Liver (tissue), 9 donors: ENCODE measurements around the gene GALNT16. TPM values are rescaled to one million over a fixed set of nuclear protein-coding genes. Genes with fewer than 3 reads are reported as not detected.

Experiments
- DNase-seq: peaks from one replicate; pipeline ENCODE4 v3.0.0-alpha.2; 2017; ENCODE audit warnings: low spot score
- H3K27ac ChIP-seq, 2 donors: one replicate each; pipeline ENCODE4 v1.7.0; 2013; ENCODE audit warnings: inconsistent platforms in 2 of 2, low read length in 2 of 2, control low read depth in 1 of 2, low read depth in 1 of 2, mild to moderate bottlenecking in 1 of 2
- H3K27me3 ChIP-seq, 4 donors: one replicate each; pipeline versions ENCODE4 v1.6.1 to v1.7.0; 2013; ENCODE audit warnings: low read length in 3 of 4, inconsistent platforms in 1 of 4, mild to moderate bottlenecking in 1 of 4, moderate library complexity in 1 of 4; ENCODE audit not compliant: control insufficient read depth in 4 of 4, insufficient read depth in 4 of 4
- H3K36me3 ChIP-seq, 4 donors: one replicate each; pipeline versions ENCODE4 v1.6.1 to v1.7.0; 2013; ENCODE audit warnings: low read length in 3 of 4, mild to moderate bottlenecking in 3 of 4, low read depth in 1 of 4, moderate library complexity in 1 of 4; ENCODE audit not compliant: control insufficient read depth in 4 of 4, insufficient read depth in 3 of 4
- H3K4me1 ChIP-seq, 4 donors: one replicate each; pipeline versions ENCODE4 v1.6.1 to v1.7.0; 2013; ENCODE audit warnings: low read length in 3 of 4, mild to moderate bottlenecking in 3 of 4, moderate library complexity in 1 of 4; ENCODE audit not compliant: control insufficient read depth in 4 of 4, insufficient read depth in 4 of 4
- H3K4me3 ChIP-seq, 3 donors: one replicate each; pipeline versions ENCODE4 v1.6.1 to v1.7.0; 2013; ENCODE audit warnings: low read length in 3 of 3, control low read depth in 1 of 3, low read depth in 1 of 3, mild to moderate bottlenecking in 1 of 3
- H3K9ac ChIP-seq, 2 donors: one replicate each; pipeline ENCODE4 v1.7.0; 2013; ENCODE audit warnings: low read length in 2 of 2, mild to moderate bottlenecking in 2 of 2, moderate library complexity in 2 of 2, control low read depth in 1 of 2, low read depth in 1 of 2
- H3K9me3 ChIP-seq, 4 donors: one replicate each; pipeline versions ENCODE4 v1.6.1 to v1.7.0; 2013; ENCODE audit warnings: low read length in 3 of 4; ENCODE audit not compliant: control insufficient read depth in 4 of 4
- EGR1 ChIP-seq, 2 donors: IDR thresholded peaks; 2 replicates each; pipeline ENCODE4 v1.6.1; 2016 to 2018; ENCODE audit warnings: antibody characterized with exemption in 2 of 2, low read depth in 2 of 2
- FOXA1 ChIP-seq: IDR thresholded peaks from 2 replicates; pipeline ENCODE4 v1.6.1; 2016; ENCODE audit warnings: antibody characterized with exemption
- FOXA2 ChIP-seq: IDR thresholded peaks from 2 replicates; pipeline ENCODE4 v1.6.1; 2016; ENCODE audit warnings: antibody characterized with exemption
- HNF4A ChIP-seq, 2 donors: conservative IDR thresholded peaks; 2 replicates each; pipeline ENCODE4 v1.6.1; 2016; ENCODE audit warnings: antibody characterized with exemption in 2 of 2, mild to moderate bottlenecking in 2 of 2
- HNF4G ChIP-seq: IDR thresholded peaks from 2 replicates; pipeline ENCODE4 v1.6.1; 2016; ENCODE audit warnings: antibody characterized with exemption
- JUND ChIP-seq, 2 donors: IDR thresholded peaks; 2 replicates each; pipeline ENCODE4 v1.6.1; 2016; ENCODE audit warnings: antibody characterized with exemption in 2 of 2
- NR2F2 ChIP-seq: IDR thresholded peaks from 2 replicates; pipeline ENCODE4 v1.6.1; 2016; ENCODE audit warnings: antibody characterized with exemption
- RAD21 ChIP-seq, 2 donors: IDR thresholded peaks; 2 replicates each; pipeline ENCODE4 v1.6.1; 2016; ENCODE audit warnings: antibody characterized with exemption in 2 of 2, mild to moderate bottlenecking in 2 of 2
- RXRA ChIP-seq, 2 donors: IDR thresholded peaks; 2 replicates each; pipeline ENCODE4 v1.6.1; 2017 to 2018; ENCODE audit warnings: antibody characterized with exemption in 2 of 2, mild to moderate bottlenecking in 1 of 2
- SP1 ChIP-seq: IDR thresholded peaks from 2 replicates; pipeline ENCODE4 v1.6.1; 2018; ENCODE audit warnings: antibody characterized with exemption, mild to moderate bottlenecking
- TAF1 ChIP-seq: conservative IDR thresholded peaks from 2 replicates; pipeline ENCODE4 v1.6.1; 2016; ENCODE audit warnings: antibody characterized with exemption, mild to moderate bottlenecking
- YY1 ChIP-seq: IDR thresholded peaks from 2 replicates; pipeline ENCODE4 v1.6.1; 2016; ENCODE audit warnings: antibody characterized with exemption, mild to moderate bottlenecking
- WGBS: extraction: QIAGEN DNeasy Blood & Tissue Kit; methylation state at CpG from one replicate; pipeline ENCODE4 v1.1.7; 2013; 5-methylcytosine and 5-hydroxymethylcytosine counted together
- polyA plus RNA-seq, 2 donors: library from polyadenylated mRNA; stranded (reverse) in 1 of 2; unstranded in 1 of 2; fragments of 200-250 nt in 1 of 2; fragments of >200 nt in 1 of 2; fragmentation: Nextera tagmentation in 1 of 2; extraction: Ambion mirVana in 1 of 2; gene quantifications; one replicate each; pipeline versions ENCODE4 v1.2.1 to v1.2.3, GENCODE V29; 2013 to 2015
- total RNA-seq, 2 donors: library from RNA; depleted of rRNA; stranded (reverse); fragments of >200 nt; gene quantifications; one replicate each; pipeline ENCODE4 v1.2.3, GENCODE V29; 2014
- TF ChIP-seq, protein P1 (sequence below): IDR thresholded peaks from 2 replicates; pipeline ENCODE4 v1.6.1; 2016; ENCODE audit warnings: antibody characterized with exemption, mild to moderate bottlenecking
- TF ChIP-seq, protein P2 (sequence below): IDR thresholded peaks from 2 replicates; pipeline ENCODE4 v1.6.1; 2016; ENCODE audit warnings: antibody characterized with exemption
- TF ChIP-seq, protein P3 (sequence below): IDR thresholded peaks from 2 replicates; pipeline ENCODE4 v1.6.1; 2016; ENCODE audit warnings: antibody characterized with exemption
- TF ChIP-seq, protein P4 (sequence below): fragments of 150-350 bp; IDR thresholded peaks from 2 replicates; pipeline ENCODE4 v1.5.1; 2017; ENCODE audit warnings: improper control_type of control experiment, low read depth, low read length; ENCODE audit not compliant: missing input control
- donor health status: healthy.
- donor health status: healthy.
- donor health status: healthy.
- donor health status: healthy.
- donor health status: healthy.

Gene GALNT16
- total and polyA plus RNA-seq, 4 donors = 0.25 to 1.2 (median 0.71) TPM

- TF ChIP-seq, protein P1, sequence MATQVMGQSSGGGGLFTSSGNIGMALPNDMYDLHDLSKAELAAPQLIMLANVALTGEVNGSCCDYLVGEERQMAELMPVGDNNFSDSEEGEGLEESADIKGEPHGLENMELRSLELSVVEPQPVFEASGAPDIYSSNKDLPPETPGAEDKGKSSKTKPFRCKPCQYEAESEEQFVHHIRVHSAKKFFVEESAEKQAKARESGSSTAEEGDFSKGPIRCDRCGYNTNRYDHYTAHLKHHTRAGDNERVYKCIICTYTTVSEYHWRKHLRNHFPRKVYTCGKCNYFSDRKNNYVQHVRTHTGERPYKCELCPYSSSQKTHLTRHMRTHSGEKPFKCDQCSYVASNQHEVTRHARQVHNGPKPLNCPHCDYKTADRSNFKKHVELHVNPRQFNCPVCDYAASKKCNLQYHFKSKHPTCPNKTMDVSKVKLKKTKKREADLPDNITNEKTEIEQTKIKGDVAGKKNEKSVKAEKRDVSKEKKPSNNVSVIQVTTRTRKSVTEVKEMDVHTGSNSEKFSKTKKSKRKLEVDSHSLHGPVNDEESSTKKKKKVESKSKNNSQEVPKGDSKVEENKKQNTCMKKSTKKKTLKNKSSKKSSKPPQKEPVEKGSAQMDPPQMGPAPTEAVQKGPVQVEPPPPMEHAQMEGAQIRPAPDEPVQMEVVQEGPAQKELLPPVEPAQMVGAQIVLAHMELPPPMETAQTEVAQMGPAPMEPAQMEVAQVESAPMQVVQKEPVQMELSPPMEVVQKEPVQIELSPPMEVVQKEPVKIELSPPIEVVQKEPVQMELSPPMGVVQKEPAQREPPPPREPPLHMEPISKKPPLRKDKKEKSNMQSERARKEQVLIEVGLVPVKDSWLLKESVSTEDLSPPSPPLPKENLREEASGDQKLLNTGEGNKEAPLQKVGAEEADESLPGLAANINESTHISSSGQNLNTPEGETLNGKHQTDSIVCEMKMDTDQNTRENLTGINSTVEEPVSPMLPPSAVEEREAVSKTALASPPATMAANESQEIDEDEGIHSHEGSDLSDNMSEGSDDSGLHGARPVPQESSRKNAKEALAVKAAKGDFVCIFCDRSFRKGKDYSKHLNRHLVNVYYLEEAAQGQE = no peak
- TF ChIP-seq RAD21 (IDR thresholded peaks at IDR 0.05) = no peak
- TF ChIP-seq TAF1 = no peak
- no peak for TF ChIP-seq JUND (IDR thresholded peaks at IDR 0.05)
- TF ChIP-seq RXRA (IDR thresholded peaks at IDR 0.05) = no peak
- TF ChIP-seq SP1 = no peak
- TF ChIP-seq FOXA2 = no peak
Measured at GRCh38 chr14:69316449-69317101, 56.6 kb downstream of the GALNT16 start (continued).

- H3K9me3 ChIP-seq = no peaks in the 10 kb centered on the region
- DNase-seq = no peak
- no peaks in the 10 kb centered on the region for H3K4me1 ChIP-seq
- H3K9ac ChIP-seq = no peak overlapping the region
- no peak overlapping the region for H3K27ac ChIP-seq
- WGBS = 79% methylated on average over 6 of the region's 6 CpGs
- H3K27me3 ChIP-seq = no peaks in the 10 kb centered on the region
- no peaks in the 10 kb centered on the region for H3K36me3 ChIP-seq
- TF ChIP-seq HNF4A (conservative IDR thresholded peaks at IDR 0.05) (no peak), RAD21 (IDR thresholded peaks at IDR 0.05) (peak in 1 of 2 donors; percentile 35), NR2F2 (peak; percentile 65), SP1 (no peak)
- no peak overlapping the region for H3K4me3 ChIP-seq
Measured at GRCh38 chr14:69317102-69317755, 57.3 kb downstream of the GALNT16 start.

- Histone ChIP-seq H3K9me3 (no peaks in the 10 kb centered on the region), H3K9ac (no peak overlapping the region), H3K4me1 (no peaks in the 10 kb centered on the region), H3K27ac (no peak overlapping the region), H3K27me3 (no peaks in the 10 kb centered on the region), H3K36me3 (no peaks in the 10 kb centered on the region), H3K4me3 (no peak overlapping the region)
- TF ChIP-seq, protein P2, sequence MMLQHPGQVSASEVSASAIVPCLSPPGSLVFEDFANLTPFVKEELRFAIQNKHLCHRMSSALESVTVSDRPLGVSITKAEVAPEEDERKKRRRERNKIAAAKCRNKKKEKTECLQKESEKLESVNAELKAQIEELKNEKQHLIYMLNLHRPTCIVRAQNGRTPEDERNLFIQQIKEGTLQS = no peak
- TF ChIP-seq TAF1 = no peak
- TF ChIP-seq FOXA1 = no peak
- no peak for TF ChIP-seq HNF4G
- no peak for TF ChIP-seq HNF4A (conservative IDR thresholded peaks at IDR 0.05)
- TF ChIP-seq, protein P3, sequence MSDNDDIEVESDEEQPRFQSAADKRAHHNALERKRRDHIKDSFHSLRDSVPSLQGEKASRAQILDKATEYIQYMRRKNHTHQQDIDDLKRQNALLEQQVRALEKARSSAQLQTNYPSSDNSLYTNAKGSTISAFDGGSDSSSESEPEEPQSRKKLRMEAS = no peak
- TF ChIP-seq, protein P1 = no peak
- no peak for TF ChIP-seq YY1
- TF ChIP-seq, protein P4, sequence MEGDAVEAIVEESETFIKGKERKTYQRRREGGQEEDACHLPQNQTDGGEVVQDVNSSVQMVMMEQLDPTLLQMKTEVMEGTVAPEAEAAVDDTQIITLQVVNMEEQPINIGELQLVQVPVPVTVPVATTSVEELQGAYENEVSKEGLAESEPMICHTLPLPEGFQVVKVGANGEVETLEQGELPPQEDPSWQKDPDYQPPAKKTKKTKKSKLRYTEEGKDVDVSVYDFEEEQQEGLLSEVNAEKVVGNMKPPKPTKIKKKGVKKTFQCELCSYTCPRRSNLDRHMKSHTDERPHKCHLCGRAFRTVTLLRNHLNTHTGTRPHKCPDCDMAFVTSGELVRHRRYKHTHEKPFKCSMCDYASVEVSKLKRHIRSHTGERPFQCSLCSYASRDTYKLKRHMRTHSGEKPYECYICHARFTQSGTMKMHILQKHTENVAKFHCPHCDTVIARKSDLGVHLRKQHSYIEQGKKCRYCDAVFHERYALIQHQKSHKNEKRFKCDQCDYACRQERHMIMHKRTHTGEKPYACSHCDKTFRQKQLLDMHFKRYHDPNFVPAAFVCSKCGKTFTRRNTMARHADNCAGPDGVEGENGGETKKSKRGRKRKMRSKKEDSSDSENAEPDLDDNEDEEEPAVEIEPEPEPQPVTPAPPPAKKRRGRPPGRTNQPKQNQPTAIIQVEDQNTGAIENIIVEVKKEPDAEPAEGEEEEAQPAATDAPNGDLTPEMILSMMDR = no peak
- TF ChIP-seq EGR1 (IDR thresholded peaks at IDR 0.05; ENCODE audit: low read depth in 2 of 2) = no peak
- no peak for TF ChIP-seq NR2F2
- no peak for DNase-seq
- 73% methylated on average over 5 of the region's 5 CpGs for whole genome bisulfite sequencing
Measured at GRCh38 chr14:69317780-69318179, 57.8 kb downstream of the GALNT16 start.
